Stimulated activated CD8-positive, alpha-beta memory T cell treated with anti-CD3 and anti-CD28 coated beads, Interleukin-12 subunit alpha, Interleukin-12 subunit beta, amount 100 ng/mL, for 4 hours (primary cell): ENCODE measurements around the gene DUSP11.
"Not testable (repeated sequence)": the region's sequence is repeated elsewhere in the genome, so short reads cannot be mapped to it uniquely, and the experiment has no call there.

Source experiments
- DNase-seq: peaks from one replicate; pipeline ENCODE4 v3.0.0-alpha.2; 2020; ENCODE audit warnings: low read depth

Gene DUSP11

GRCh38 chr2:73779467-73780236 is at the start of gene DUSP11:
TSS of gene DUSP11 (minus strand) at chr2:73780103. CDS start at chr2:73779974, 129 bp downstream.
- peak; percentile 89 for DNase-seq

GRCh38 chr2:73828818-73829570 is 49.1 kb upstream of the DUSP11 start, which contains the start of gene STAMBP:
TSS of gene STAMBP (plus strand) at chr2:73828961. CDS start at chr2:73830857, 1,896 bp downstream.
- peak; percentile 73 for DNase-seq

GRCh38 chr2:73828389-73828817 is 48.5 kb upstream of the DUSP11 start:
- DNase-seq = no peak

GRCh38 chr2:73827660-73828388 is 47.9 kb upstream of the DUSP11 start:
- no peak for DNase-seq

- no peak for DNase-seq
These were observed 47.1 kb upstream of the DUSP11 start for GRCh38 chr2:73827018-73827417.

- no peak for DNase-seq
These were observed 45.5 kb upstream of the DUSP11 start for GRCh38 chr2:73825408-73825807.

GRCh38 chr2:73823916-73824523 is 44.1 kb upstream of the DUSP11 start:
- DNase-seq = no peak

- DNase-seq = no peak
These were observed 43.5 kb upstream of the DUSP11 start for GRCh38 chr2:73823416-73823815.

GRCh38 chr2:73822991-73823390 is 43.1 kb upstream of the DUSP11 start:
- no peak for DNase-seq

GRCh38 chr2:73822276-73822675 is 42.4 kb upstream of the DUSP11 start:
- DNase-seq = no peak

GRCh38 chr2:73821669-73822068 is 41.8 kb upstream of the DUSP11 start:
- DNase-seq = no peak

GRCh38 chr2:73821227-73821626 is 41.3 kb upstream of the DUSP11 start:
- DNase-seq = no peak

- no peak for DNase-seq
These were observed 38.4 kb upstream of the DUSP11 start for GRCh38 chr2:73818296-73818695.

- DNase-seq = no peak
These were observed 32.7 kb upstream of the DUSP11 start for GRCh38 chr2:73812635-73813034.

GRCh38 chr2:73811878-73812277 is 32.0 kb upstream of the DUSP11 start:
- no peak for DNase-seq

- not testable (repeated sequence) for DNase-seq
These were observed 4.0 kb upstream of the DUSP11 start, which contains the start of gene C2orf78 for GRCh38 chr2:73783883-73784282. TSS of gene C2orf78 (plus strand) at chr2:73784183. CDS start at chr2:73784310, 127 bp downstream.

- DNase-seq = not testable (repeated sequence)
These were observed 3.5 kb upstream of the DUSP11 start for GRCh38 chr2:73783402-73783801.

- DNase-seq = no peak
These were observed 307 bp upstream of the DUSP11 start for GRCh38 chr2:73780237-73780582.

- DNase-seq = not testable (repeated sequence)
These were observed 936 bp downstream of the DUSP11 start for GRCh38 chr2:73778867-73779466.

- no peak for DNase-seq
These were observed 2.9 kb downstream of the DUSP11 start for GRCh38 chr2:73776869-73777519.

- DNase-seq = no peak
These were observed 3.5 kb downstream of the DUSP11 start for GRCh38 chr2:73776381-73776780.
